T-helper 9 cell (primary cell): ENCODE data around the gene TBC1D4.

ENCODE experiments used
- DNase-seq: peaks from one replicate; pipeline ENCODE4 v3.0.0-alpha.2; 2020
- total RNA-seq, 2 donors: gene quantifications; one replicate each; lab custom pipeline; 2026; lab: John Stamatoyannopoulos, UW

The TBC1D4 gene, protein sequence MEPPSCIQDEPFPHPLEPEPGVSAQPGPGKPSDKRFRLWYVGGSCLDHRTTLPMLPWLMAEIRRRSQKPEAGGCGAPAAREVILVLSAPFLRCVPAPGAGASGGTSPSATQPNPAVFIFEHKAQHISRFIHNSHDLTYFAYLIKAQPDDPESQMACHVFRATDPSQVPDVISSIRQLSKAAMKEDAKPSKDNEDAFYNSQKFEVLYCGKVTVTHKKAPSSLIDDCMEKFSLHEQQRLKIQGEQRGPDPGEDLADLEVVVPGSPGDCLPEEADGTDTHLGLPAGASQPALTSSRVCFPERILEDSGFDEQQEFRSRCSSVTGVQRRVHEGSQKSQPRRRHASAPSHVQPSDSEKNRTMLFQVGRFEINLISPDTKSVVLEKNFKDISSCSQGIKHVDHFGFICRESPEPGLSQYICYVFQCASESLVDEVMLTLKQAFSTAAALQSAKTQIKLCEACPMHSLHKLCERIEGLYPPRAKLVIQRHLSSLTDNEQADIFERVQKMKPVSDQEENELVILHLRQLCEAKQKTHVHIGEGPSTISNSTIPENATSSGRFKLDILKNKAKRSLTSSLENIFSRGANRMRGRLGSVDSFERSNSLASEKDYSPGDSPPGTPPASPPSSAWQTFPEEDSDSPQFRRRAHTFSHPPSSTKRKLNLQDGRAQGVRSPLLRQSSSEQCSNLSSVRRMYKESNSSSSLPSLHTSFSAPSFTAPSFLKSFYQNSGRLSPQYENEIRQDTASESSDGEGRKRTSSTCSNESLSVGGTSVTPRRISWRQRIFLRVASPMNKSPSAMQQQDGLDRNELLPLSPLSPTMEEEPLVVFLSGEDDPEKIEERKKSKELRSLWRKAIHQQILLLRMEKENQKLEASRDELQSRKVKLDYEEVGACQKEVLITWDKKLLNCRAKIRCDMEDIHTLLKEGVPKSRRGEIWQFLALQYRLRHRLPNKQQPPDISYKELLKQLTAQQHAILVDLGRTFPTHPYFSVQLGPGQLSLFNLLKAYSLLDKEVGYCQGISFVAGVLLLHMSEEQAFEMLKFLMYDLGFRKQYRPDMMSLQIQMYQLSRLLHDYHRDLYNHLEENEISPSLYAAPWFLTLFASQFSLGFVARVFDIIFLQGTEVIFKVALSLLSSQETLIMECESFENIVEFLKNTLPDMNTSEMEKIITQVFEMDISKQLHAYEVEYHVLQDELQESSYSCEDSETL (N-terminal part only)
- total RNA-seq: 120 to 168 reads per million in 2 donors

DNA sequence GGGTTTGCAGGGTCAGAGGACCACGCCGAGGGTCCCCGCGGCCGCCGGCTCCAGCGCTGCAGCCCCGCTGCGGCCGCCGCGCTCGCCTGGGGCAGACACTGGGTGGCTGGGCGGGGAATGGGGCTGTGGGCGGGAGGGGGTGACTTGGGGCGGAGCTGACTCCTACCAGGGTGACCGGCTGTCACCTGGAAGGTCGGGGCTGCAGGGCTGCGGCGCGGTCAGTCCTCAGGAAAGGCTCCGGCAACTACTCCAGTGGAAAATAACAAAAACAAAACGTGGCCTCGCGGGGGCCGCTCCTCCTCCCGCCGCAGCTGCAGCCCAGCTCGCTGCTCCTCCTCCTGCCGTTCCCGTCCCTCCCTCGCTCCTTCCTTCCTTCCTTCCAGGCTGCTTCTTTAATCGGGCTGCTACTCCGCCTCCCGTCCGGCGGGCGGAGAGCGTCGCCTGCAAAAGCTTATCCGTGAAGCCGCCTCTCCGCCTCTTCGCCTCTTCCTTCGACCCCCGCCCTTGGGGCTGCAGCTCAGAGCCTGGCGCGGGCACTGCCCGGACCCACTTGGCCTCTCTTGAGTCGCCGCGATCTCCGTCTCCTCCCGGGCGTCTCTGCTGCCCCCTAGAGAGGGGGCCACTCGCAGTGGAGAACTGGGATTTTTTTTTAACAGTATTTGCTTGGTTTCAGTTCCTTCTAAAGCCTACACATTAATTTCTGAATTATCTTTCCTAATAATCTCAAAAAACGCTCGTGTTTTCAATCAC, at the start of gene TBC1D4:
Gene TBC1D4, minus strand, starts transcription at position 100 of the 750 bp plus-strand sequence. CDS start 402 bp downstream, outside the sequence.
- peak; percentile 25 for DNase-seq

DNA sequence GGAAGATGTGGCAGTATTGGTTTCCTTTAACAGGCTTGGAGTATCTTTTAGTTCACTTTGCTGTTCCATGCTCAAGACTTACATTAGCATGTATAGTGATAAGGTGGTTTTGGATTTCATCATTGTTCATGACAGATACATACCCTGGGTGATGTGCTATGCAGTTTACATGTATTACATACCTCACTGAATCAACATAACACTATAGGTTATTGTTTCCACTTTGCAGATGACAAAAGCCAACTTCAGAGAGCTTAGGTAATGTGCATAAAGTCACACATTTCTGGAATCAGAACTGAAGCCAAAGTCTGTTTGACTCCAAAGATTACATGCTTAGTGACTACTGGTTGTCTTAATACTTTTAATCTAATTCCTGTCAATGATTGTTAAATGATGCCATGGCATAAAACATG, 48.6 kb upstream of the TBC1D4 start:
- DNase-seq: no peak

DNA sequence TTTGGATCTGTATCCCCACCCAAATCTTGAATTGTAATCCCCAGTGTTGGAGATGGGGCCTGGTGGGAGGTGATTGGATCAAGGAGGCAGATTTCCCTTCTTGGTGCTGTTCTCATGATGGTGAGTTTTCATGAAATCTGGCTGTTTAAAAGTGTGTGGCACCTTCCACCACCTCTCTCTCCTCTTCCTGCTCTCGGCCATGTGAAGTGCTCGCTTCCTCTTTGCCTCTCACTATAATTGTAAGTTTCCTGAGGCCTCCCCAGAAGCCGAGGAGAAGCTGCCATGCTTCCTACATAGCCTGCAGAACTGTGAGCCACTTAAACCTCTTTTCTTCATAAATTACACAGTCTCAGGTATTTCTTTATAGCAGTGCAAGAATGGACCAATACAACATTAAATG, 40.0 kb upstream of the TBC1D4 start:
- DNase-seq: no peak

DNA sequence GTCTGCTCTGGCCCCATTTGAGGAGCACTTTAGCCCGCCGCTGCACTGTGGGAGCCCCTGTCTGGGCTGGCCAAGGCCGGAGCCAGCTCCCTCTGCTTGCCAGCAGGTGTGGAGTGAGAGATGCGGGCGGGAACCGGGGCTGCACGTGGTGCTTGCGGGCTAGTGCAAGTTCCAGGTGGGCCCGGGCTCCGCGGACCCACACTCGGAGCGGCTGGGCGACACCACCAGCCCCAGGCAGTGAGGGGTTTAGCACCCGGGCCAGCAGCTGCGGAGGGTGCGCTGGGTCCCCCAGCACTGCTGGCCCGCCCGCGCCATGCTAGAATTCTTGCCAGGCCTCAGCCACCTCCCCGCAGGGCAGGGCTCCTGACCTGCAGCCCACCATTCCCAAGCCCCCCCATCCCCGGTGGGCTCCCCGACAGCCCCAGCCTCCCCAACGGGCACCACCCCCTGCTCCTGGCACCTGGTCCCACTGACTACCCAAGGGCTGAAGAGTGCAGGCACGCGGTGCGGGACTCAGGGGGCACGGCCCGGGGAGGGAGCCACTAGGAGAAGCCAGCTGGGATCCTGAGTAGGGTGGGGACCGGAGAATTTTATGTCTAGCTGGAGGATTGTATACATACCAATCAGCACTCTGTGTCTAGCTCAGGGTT, 36.6 kb upstream of the TBC1D4 start:
- no peak for DNase-seq

DNA sequence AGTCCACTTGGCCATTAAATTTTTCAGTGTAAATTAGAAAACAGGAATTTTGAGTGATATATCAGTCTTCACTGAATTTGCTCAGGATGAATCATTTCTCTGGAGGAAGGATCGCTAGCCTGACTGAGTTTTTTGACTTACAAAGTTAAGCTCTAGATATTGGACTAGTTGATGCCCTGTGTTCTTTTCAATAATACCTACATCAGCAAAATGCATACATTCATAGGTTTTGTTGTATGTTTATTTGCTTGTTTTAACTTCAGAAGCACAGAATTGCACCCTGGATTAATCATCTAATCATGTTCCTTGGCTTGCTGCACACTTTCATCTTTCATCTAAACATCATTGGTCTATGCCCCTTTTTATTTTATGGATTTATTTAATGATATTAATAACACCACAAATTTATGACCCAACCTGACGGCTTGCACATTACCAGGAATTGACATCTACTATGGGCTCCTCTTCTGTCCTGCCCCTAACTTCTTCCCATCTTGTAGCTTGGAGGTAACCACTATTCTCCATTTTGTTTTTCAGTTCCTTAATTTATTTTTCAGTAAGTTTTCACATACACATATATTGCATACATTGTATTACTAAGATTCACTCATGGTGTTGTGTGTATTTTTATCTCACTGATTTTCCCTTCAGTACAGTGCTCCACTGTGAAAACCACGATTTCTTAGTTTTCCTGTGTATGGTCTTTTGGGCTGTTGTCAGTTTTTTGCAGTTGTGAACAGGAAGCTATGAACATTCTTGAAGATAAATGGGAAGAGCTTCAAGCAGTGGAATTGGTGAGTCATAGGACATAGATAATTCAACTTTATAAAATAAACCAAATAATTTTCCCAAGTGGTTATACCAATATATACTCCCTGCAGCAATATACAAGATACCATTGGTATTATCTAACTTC, 32.4 kb upstream of the TBC1D4 start:
- DNase-seq: no peak

DNA sequence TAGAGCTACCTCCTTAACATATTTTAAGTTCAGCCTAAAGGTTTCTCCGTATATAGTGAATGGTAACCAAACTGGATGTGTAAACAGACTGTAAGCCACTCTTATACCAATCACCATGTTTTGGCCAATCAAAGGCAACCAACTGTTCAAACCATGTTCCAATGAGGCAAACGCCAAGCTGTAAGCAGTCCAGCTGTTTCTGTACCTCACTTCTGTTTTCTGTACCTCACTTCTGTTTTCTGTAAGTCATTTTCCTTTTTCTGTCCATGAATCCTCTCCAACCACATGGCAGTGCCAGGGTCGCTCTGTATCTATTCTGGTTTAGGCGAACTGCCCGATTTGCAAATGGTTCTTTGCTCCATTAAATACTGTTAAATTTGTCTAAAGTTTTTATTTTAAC, 31.3 kb upstream of the TBC1D4 start:
- DNase-seq: no peak

DNA sequence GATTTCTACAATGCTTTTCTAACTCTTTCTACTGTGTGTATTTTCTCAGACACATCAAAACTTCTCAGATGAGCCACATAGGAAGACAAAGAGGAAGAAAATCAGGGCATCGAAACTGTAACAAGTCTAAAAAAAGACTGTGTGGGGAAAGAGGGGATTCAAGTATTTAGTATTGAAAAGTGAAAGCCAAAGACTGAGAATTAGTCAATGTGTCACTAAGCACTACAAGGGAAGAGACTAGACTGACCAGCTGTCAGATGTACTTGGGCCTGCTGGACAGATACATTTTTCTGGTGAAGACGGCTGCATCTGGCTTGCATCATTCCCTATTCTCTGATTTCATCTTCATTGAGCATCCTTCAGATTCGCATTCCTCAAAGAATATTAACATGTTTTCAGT, 30.3 kb upstream of the TBC1D4 start:
- no peak for DNase-seq

DNA sequence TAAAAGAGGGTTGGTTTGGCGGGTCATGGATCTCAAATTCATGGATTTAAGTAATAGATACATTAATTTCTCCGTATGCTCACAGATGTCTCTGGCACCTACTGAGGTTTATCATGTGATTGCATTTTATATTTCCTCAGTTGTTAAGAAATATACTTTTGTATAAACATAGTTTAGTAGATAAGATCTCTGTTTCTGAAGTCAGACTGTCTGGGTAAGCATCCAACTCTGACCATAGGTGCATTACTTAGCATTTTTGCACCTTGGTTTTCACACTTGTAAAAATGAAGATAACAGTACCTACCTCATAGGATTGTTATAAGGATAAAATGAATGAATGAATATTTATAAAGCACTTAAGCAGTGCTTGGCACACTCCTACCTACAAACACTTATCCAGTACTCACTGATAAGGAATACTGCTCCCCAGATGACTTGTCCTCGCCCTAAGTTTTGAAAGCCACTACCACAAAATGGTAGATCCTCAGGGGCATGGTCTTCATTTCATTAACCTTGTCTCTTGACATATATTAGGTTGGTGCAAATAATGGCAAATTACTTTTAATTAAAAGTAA, 29.2 kb upstream of the TBC1D4 start:
- DNase-seq: no peak

DNA sequence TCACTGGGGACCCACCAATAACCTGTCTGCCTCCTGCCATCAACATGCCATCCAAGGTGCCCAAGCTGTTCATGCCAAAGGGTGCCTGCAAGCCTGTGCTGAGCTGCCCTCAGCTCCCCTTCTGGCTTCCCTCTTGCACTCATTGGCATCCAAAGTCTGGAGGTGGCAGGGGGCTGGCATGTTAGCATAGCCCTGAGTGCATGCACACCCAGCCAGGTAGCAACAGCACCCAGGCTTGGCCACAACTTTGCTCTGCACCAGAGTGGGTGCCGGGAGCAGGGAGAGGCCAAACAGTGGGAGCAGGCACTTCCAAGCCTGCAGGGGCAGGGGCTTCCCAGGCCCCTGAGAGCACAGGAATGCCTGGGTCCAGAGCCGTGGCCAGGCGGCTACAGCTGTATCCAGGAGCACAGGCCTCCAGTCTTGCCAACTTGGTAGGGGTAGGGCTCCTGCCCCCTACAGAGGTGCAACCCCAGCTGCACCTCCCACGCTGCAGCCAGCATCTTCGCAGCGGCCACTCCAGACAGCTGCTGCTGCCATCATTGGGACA, 26.1 kb upstream of the TBC1D4 start:
- DNase-seq: no peak

DNA sequence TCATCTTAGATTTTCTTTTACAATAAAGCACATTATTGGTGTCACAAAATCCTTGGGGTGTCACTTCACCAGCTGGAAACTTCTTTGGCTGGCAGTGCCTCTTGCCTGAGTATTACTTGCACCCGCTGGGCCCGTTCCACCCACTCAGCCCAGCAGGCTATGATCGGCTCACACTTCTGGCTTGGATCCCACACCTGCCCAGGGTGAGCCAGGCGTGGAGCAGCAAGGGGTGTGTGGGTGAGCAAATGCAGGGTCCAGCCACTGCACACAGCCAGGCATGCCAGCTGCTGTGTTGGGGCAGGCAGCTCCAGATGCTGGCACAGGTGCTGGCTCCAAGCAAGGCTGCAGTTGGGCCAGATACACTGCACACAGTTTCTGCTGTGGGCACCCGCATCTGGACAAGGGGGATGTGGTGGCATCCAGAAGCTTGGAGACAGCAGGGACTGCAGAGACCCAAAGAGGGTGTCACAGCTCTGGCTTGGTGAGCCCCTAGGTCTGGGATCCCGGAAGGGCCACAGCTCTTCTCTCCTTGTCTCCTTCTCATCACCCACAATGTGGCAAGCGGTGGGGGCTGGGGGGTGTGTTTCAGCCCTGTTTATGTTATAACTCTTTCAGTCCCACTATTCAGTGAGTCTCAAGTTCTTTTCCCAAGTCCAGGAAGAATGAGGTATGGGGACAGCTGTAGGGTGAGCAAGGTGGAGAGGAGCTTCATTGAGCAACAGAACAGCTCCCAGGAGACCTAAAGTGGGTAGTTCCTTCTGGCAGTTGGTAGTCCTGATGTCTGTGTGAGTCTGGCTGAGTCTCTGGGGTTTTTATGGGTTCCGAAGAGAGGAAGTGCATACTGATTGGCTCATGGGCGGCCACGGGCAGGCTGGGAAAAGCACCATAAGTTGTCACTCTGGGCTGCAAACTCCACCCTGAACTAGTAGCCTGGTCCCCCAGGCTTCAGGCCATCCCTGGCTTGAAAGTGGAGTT, 25.3 kb upstream of the TBC1D4 start:
- DNase-seq: no peak

DNA sequence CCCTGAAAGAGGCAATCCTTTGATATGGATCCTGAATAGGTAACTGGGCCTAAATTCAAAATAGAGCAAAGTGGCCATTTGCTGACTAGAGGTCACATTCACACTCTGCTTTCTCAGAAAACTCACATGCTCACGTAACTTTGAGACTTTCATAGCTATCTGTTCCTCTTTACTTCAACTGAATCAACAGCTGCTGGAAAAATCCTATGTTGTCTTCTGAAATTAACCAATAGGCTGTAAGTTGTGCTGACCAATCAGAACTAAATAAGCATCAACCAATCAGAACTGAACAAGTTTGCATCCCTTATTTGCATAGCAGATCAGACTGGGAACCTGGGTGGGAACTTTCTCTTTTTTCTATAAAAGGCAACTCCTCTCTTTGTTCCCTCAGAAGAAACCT, 24.0 kb upstream of the TBC1D4 start:
- no peak for DNase-seq

DNA sequence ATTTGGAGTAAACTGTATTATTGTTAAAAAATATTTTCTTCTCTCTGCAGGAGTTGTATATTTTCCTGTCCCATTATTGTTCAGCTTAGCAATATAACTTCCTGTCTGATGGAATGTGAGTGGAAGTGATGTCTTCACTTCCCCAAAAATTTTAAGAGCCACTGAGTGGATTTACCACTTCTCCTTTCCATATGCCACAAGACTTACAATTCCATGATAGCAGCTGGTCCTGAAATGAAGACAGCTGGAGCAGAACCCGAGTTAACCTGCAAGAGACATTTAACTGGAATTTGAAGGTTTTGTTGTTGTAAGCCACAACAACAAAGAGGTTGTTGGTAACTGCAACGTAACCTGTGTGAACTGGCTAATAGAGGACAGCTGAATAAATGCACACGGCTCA, 23.4 kb upstream of the TBC1D4 start:
- DNase-seq: no peak

DNA sequence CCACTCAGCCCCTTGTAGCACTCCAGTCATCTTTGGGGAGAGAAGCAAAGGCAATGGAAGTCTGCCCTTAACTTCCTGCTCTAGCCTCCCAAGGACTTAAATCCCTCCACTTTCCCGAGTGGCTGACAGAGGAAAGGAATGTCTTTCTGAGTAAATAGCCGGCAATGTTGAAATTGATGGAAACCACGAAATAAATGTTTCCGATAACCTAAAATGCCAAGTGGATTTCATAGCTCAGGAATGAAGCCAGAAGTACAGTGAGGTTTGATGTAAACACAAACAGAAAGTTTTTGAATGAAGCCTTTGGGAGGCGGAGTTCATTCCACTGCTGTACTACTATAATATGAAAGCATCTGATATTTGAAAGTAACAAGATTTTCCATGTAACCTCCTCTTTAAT, 14.0 kb upstream of the TBC1D4 start:
- DNase-seq: no peak

DNA sequence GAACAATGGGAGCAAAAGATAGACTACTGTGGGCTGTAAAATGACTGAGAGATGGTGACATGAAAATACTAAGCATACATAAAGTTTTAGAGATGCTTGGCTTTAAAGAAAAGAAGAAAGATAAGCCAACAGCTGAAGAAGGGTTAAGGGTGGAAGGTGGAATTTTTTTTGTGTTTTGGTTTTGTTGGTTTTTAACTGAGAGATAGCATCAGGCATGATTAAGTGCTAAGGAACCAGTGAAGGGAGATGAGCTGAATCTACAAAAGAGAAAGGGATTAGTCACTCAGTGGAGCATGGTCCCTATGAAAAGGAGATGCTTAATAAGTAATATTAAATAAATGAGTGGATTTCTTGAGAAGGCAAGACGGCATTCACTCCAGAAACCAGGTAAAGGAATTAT, 12.5 kb upstream of the TBC1D4 start:
- no peak for DNase-seq

DNA sequence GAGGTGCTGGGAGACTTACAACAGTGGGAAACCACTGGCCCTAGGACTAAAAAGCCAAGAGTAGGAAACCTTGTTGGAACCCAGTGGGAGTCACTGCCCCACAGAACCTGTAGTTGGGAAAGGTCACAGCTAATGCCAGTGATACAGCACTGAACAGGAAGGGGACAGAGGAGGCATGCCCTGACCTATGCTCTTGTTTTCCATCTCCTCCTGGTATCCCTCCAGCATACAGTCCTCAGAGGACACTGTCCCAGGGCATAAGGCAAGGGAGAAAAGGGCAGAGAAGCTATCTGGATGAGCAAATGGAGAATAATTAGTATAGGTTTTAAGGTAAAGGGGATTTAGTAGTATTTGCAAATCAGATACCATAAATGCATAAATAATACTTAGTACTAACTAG, 11.2 kb upstream of the TBC1D4 start:
- no peak for DNase-seq

DNA sequence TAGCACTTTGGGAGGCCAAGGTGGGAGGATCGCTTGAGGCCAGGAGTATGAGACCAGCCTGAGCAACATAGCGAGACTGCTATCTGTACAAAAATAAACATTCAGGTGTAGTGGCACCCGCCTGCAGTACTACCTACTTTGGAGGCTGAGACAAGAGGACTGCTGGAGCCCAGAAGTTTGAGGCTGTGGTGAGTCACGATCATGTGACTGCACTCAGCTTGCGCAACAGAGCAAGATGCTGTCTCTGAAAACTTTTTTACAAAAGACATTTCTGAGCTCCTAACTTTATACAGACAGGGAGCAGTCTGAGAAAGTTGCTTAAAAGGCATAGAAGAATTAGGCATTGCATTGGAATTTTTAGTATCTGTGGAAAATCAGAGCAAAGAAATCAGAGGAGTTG, 10.4 kb upstream of the TBC1D4 start:
- DNase-seq: no peak

DNA sequence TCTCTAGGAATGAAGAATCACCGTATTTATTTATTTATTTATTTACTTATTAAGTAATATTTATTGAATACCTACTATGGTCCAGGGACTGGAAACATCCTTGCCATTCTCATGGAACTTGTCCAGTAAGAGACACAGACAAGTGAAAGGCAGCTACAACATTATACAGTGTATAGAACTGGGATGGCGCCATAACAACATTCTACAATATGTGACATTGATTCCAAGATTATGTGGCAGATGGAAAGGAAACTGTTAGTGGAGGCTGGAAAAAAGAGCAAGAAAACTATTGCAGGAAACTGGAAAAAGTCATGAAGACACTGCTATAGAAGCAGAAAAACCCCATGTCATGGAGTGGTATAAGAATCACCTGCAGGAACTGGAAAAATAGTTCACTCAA, 9.4 kb upstream of the TBC1D4 start:
- no peak for DNase-seq

DNA sequence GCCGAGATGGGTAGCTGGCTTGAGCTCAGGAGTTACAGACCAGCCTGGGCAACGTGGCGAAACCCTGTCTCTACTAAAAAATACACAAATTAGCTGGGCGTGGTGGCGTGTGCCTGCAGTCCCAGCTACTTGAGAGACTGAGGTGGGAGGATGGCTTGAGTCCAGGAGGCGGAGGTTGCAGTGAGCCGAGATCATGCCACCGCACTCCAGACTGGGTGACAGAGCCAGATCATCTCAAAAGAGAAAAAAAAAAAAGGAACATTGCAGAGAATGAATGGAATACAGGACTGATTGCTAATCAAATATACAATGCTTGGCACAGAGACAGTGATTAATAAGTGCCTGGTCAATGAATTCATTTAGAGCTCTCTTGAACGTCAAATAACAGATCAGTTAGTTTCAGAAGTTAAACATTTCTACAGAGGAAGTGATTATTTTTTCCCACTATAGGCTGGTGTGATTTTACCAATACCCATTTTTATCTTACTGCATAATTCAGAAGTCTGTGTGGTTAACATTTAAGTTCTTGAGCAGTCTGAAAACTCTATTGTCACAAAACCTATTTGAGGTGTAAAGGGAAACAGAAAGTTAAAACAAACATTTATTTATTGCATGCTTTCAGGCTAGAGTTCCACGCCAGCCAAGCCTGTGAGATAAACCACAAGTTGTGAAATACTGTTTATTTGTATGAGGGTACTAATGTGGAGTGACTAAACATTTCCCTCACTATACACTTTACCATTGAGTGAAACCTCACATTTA, 7.7 kb upstream of the TBC1D4 start:
- DNase-seq: no peak
